ENCODE measurements around the gene P2RX5.

DNA sequence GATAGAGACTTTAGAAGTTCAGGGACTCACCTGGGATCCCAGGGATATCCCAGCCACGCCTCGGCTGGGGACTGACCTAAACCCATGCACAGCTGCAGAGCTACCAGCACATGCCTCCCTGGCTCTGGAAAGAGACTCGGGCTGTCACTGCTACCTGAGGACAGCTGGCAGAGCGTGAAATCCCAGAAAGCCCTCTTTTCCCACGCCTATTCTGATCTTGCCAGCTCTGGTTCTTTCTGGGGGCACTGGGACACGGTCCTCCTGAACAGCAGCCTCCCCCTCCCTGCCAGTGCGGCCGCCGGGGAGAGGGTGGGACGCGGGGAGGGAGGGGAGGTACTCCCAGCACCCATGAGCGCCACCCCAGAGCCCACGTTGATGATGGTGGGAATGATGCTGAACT, 10.8 kb downstream of the P2RX5 start:
- TF ChIP-seq, protein P1, sequence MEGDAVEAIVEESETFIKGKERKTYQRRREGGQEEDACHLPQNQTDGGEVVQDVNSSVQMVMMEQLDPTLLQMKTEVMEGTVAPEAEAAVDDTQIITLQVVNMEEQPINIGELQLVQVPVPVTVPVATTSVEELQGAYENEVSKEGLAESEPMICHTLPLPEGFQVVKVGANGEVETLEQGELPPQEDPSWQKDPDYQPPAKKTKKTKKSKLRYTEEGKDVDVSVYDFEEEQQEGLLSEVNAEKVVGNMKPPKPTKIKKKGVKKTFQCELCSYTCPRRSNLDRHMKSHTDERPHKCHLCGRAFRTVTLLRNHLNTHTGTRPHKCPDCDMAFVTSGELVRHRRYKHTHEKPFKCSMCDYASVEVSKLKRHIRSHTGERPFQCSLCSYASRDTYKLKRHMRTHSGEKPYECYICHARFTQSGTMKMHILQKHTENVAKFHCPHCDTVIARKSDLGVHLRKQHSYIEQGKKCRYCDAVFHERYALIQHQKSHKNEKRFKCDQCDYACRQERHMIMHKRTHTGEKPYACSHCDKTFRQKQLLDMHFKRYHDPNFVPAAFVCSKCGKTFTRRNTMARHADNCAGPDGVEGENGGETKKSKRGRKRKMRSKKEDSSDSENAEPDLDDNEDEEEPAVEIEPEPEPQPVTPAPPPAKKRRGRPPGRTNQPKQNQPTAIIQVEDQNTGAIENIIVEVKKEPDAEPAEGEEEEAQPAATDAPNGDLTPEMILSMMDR (IDR thresholded peaks at IDR 0.05) = no peak
- TF ChIP-seq ZFX (IDR thresholded peaks at IDR 0.05; ENCODE audit: borderline replicate concordance) = no peak
